BLaER1 treated with 17β-estradiol and CSF1 and Interleukin-3, amounts not matched to agents 10 nM and 100 nM (cell line): ENCODE data around the gene SUCLG2.

Experiments
- H3K27ac ChIP-seq, 11 experiments: shearing (Covaris generic); formaldehyde crosslinking; 2 replicates each; pipeline ENCODE4 v1.8.1; 2022
- H3K27me3 ChIP-seq, 11 experiments: shearing (Covaris generic); formaldehyde crosslinking; 2 replicates each; pipeline ENCODE4 v1.8.1; 2022
- H3K36me3 ChIP-seq, 11 experiments: shearing (Covaris generic); formaldehyde crosslinking; 2 replicates each; pipeline ENCODE4 v1.8.1; 2022
- H3K4me1 ChIP-seq, 10 experiments: shearing (Covaris generic); formaldehyde crosslinking; 2 replicates each; pipeline ENCODE4 v1.8.1; 2022
- H3K4me2 ChIP-seq, 11 experiments: shearing (Covaris generic); formaldehyde crosslinking; 2 replicates each; pipeline ENCODE4 v1.8.1; 2022
- H3K4me3 ChIP-seq, 10 experiments: shearing (Covaris generic); formaldehyde crosslinking; 2 replicates each; pipeline ENCODE4 v1.8.1; 2022
- H3K9ac ChIP-seq, 11 experiments: shearing (Covaris generic); formaldehyde crosslinking; 2 replicates each; pipeline ENCODE4 v1.8.1; 2022
- H3K9me3 ChIP-seq, 11 experiments: shearing (Covaris generic); formaldehyde crosslinking; replicated peaks in 1 of 11; 2 replicates each; pipeline ENCODE4 v1.8.1; 2022
- H4K20me1 ChIP-seq, 11 experiments: shearing (Covaris generic); formaldehyde crosslinking; 2 replicates each; pipeline ENCODE4 v1.8.1; 2022
- Cebpa-rat ChIP-seq, 11 experiments: shearing (Covaris generic); IDR thresholded peaks; 2 replicates each; pipeline ENCODE4 v1.8.1; 2022

The SUCLG2 gene

DNA sequence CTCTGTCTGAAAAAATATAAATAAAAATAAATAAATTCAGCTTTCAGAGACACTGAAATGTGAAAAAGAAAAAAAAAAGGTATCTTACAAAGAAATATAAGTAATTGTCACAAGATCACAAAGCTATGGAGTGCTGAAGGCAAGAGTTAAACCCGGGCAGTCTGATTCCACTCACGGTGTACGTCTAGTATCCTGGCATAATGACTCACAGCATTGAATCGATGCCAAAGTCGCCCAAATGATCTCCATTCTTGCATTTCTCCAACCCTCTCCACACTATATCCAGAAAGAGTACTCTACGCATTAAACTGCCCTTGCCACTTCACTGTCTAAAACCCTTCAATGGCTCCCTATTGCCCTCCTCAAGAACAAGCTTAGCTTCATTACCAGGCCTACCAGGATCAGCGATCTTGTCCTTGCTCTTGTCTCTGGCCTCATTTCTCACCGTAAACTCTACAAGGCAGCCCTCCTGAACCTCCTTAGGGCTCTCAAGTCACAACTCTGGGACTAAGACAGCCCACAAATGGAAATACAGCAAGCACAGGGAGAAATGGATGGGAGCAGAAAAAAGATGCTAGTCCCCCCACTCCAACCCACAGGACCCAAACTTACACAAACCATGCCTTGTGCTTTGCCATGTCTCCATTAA is 7.7 kb downstream of the SUCLG2 start:
- Histone ChIP-seq H3K4me1 (peaks cover 4 to 16% (median 12%) of the 10 kb centered on the region in 10 experiments; a peak in 16 of 20 replicates), H3K9ac (no peak overlapping the region), H3K27ac (no peak overlapping the region), H3K9me3 (peaks cover 0 to 7% (median 0%) of the 10 kb centered on the region in 11 experiments; a peak in 3 of 22 replicates), H3K36me3 (peaks cover 0 to 56% (median 7%) of the 10 kb centered on the region in 11 experiments; a peak in 11 of 22 replicates), H3K27me3 (no peaks in the 10 kb centered on the region), H3K4me2 (no peak overlapping the region), H3K4me3 (no peak overlapping the region), H4K20me1 (peaks cover 0 to 23% (median 0%) of the 10 kb centered on the region in 11 experiments; a peak in 5 of 22 replicates)
- TF ChIP-seq Cebpa-rat (IDR thresholded peaks at IDR 0.05), result no peak

DNA sequence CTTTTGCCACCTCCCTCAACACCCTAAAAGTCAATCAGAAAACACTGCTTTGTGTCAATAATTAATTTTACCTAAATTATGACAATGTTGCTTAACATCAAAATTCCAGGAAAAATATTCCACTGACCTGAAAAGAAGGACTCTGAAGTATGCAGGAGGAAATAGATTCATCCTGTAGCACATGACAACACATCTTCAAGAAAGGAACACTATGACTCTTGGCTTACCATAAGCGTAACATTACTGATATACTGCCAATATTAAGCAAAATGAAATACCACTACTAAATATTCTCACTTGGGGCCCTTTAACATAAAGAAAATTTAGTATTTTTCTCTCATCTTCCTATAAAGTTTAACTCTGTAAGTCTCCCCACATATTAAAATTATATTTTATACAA is 9.6 kb downstream of the SUCLG2 start:
- no peak for TF ChIP-seq Cebpa-rat (IDR thresholded peaks at IDR 0.05)
- Histone ChIP-seq H3K27me3 (no peaks in the 10 kb centered on the region), H3K9me3 (peaks cover 0 to 7% (median 0%) of the 10 kb centered on the region in 11 experiments; a peak in 3 of 22 replicates)

DNA sequence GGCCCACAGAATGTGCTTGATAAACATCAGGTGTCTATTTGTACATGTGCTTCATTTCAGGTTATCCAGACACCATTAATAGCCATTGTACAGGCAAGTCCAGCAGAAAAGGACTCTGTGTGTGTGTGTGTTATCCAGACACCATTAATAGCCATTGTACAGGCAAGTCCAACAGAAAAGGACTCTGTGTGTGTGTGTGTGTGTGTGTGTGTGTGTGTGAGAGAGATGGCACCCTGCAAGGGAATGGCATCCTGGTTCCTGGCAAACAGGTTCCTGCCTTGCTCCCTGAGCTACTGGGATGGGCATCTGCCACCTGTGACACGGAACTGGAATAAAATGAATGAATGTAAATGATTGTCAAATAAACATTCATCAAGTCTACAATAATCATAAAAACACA is 11.7 kb downstream of the SUCLG2 start:
- Histone ChIP-seq H4K20me1 (peaks cover 0 to 18% (median 0%) of the 10 kb centered on the region in 11 experiments; a peak in 4 of 22 replicates), H3K4me2 (no peak overlapping the region), H3K4me1 (no peaks in the 10 kb centered on the region), H3K27me3 (no peaks in the 10 kb centered on the region), H3K27ac (no peak overlapping the region), H3K36me3 (peaks cover 0 to 48% (median 7%) of the 10 kb centered on the region in 11 experiments; a peak in 11 of 22 replicates), H3K4me3 (no peak overlapping the region), H3K9me3 (peaks cover 0 to 7% (median 0%) of the 10 kb centered on the region in 11 experiments; a peak in 3 of 22 replicates), H3K9ac (no peak overlapping the region)
- TF ChIP-seq Cebpa-rat (IDR thresholded peaks at IDR 0.05), result no peak

More for the DNA sequence above, 9.6 kb downstream of the SUCLG2 start:
- Histone ChIP-seq H3K9ac (no peak overlapping the region), H3K36me3 (peaks cover 0 to 59% (median 7%) of the 10 kb centered on the region in 11 experiments; a peak in 11 of 22 replicates), H3K4me2 (no peak overlapping the region), H3K27ac (no peak overlapping the region), H4K20me1 (peaks cover 0 to 19% (median 0%) of the 10 kb centered on the region in 11 experiments; a peak in 4 of 22 replicates), H3K4me3 (no peak overlapping the region), H3K4me1 (peaks cover 0 to 2% (median 0%) of the 10 kb centered on the region in 10 experiments; a peak in 1 of 20 replicates)

DNA sequence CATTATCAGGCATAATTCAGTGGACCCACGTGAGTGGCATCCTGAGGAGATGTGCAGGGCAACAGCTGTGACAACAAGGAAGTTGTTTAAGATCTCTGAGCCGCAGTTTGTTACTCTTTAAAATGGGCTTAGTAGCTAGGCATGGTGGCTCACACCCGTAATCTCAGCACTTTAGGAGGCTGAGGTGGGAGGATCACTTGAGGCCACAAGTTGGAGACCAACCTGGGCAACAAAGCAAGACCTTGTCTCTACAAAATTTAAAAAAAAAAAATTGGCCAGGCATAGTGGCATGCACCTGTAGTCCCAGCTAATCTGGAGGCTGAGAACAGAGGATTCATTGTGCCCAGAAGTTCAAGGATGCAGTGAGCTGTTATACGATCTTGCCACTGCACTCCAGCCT is 12.2 kb downstream of the SUCLG2 start:
- Histone ChIP-seq H3K4me2 (no peak overlapping the region), H3K36me3 (peaks cover 0 to 48% (median 5%) of the 10 kb centered on the region in 11 experiments; a peak in 10 of 22 replicates), H3K27ac (no peak overlapping the region), H3K4me1 (no peaks in the 10 kb centered on the region), H3K4me3 (no peak overlapping the region), H3K9ac (no peak overlapping the region), H3K27me3 (no peaks in the 10 kb centered on the region), H4K20me1 (peaks cover 0 to 14% (median 0%) of the 10 kb centered on the region in 11 experiments; a peak in 4 of 22 replicates), H3K9me3 (peaks cover 0 to 7% (median 0%) of the 10 kb centered on the region in 11 experiments; a peak in 3 of 22 replicates)
- no peak for TF ChIP-seq Cebpa-rat (IDR thresholded peaks at IDR 0.05)

DNA sequence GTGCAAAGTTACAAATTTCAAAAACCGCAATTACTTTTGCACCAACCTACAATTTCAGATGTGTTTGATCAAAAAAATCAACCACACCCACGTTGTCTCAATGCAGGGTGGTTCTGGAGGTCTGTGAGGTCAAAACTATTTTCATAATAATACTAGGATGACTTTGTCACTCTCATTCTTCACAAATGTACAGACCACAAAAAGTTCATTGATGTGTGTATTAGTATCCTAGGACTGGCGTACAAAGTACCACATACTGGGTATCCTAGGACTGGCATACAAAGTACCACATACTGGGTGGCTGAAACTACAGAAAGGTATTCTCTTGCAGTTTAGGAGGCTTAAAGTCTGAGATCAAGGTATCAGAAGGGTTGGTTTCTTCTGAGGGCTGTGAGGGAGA is 13.0 kb downstream of the SUCLG2 start:
- Histone ChIP-seq H3K4me1 (no peaks in the 10 kb centered on the region), H3K27me3 (no peaks in the 10 kb centered on the region), H3K36me3 (peaks cover 0 to 48% (median 5%) of the 10 kb centered on the region in 11 experiments; a peak in 8 of 22 replicates), H3K4me2 (no peak overlapping the region), H3K4me3 (no peak overlapping the region), H3K9ac (no peak overlapping the region), H3K27ac (no peak overlapping the region), H4K20me1 (peaks cover 0 to 12% (median 0%) of the 10 kb centered on the region in 11 experiments; a peak in 4 of 22 replicates), H3K9me3 (0 out of 22 replicates have a peak, but pooled peaks cover 0 to under 1% (median 0%) of the 10 kb centered on the region in 11 experiments)
- no peak for TF ChIP-seq Cebpa-rat (IDR thresholded peaks at IDR 0.05)

DNA sequence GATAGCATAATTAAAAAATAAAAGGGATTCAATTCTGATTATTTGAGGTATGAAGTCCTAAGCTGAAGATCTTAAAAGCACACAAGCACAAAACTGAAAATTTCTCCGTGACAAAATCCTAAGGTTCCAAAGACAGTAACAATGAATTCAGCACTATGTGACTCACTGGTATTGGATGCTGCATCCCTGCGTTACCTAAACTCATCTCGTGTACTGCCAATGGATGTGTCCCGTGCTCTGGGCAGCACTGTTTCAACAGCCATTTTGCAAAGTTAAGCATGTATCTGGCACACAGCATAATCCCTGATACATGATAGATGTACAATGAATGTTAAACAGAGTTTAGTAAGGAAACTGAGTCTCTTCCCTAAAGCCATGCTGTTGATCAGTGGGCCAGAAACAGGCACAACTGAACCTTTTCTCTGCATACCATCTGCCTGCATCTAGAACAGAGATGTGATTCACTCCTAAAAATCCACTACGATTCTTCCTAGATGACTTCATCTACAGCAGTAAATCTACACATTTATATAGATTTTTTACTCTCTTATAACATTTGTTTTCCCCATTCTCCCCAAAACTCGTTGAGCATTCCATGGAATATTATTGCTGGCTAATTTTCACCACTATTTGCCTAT is 14.3 kb downstream of the SUCLG2 start:
- Histone ChIP-seq H3K4me2 (no peak overlapping the region), H3K4me1 (no peaks in the 10 kb centered on the region), H3K36me3 (peaks cover 0 to 52% (median 5%) of the 10 kb centered on the region in 11 experiments; a peak in 8 of 22 replicates), H3K27me3 (no peaks in the 10 kb centered on the region), H3K9me3 (no peaks in the 10 kb centered on the region), H3K27ac (no peak overlapping the region), H4K20me1 (peaks cover 0 to 12% (median 0%) of the 10 kb centered on the region in 11 experiments; a peak in 4 of 22 replicates), H3K4me3 (no peak overlapping the region), H3K9ac (no peak overlapping the region)
- no peak for TF ChIP-seq Cebpa-rat (IDR thresholded peaks at IDR 0.05)

DNA sequence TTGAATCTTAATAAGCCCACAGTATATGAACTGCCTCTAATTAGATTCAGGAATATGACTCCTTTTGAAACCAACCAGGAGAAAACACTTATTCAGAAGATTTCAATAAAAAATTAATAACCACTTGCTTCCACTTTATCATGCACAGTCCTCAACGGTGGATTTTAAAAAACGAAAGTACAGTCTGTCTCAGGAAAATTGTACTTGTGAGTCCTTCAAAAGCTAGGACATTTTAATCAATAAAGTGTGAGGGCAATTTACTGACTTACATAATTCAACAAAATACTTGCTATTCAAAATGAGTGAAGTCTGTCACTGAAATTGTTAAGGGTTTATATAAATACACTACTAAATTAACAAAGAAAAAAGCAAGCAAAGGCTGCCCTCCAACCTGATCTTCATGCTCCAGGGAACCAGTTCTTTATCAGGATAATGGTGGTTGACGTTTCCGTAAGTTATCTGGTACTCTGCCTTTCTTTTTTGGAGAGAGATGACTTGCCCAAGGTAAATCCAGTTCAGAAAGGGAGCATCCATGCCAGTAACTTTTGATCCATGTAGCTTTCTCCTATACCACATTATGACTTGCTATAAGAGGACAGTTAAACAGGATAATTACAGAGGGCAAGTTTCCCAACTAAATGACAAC is 17.0 kb downstream of the SUCLG2 start:
- peaks cover 0 to 19% (median 0%) of the 10 kb centered on the region in 11 experiments; a peak in 5 of 22 replicates for H4K20me1 ChIP-seq
- H3K27me3 ChIP-seq, result no peaks in the 10 kb centered on the region
- peaks cover 0 to 38% (median 0%) of the 10 kb centered on the region in 11 experiments; a peak in 6 of 22 replicates for H3K36me3 ChIP-seq
- no peak overlapping the region for H3K27ac ChIP-seq
- no peak overlapping the region for H3K4me2 ChIP-seq
- no peaks in the 10 kb centered on the region for H3K4me1 ChIP-seq
- no peak for TF ChIP-seq Cebpa-rat (IDR thresholded peaks at IDR 0.05)
- H3K9ac ChIP-seq, result no peak overlapping the region
- H3K4me3 ChIP-seq, result no peak overlapping the region
- no peaks in the 10 kb centered on the region for H3K9me3 ChIP-seq

DNA sequence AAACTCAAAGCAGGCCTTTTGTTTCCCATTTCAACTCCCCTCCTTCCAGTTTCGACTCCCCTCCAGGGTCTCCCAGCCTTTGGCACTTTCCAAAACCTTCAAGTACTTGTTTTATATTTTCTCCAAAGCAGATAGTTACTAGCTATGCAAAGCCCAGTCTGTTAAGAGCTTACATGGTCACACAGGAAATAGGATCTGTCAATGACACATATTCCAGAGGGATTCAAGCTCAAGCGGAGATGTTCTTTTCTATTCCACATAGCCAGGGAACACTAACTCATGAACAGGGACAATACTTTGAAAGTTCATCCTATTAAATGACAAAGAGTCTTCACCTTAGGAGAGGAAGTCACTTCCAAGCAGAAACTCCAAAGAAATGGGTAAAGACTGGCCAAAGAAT is 18.6 kb downstream of the SUCLG2 start:
- no peak overlapping the region for H3K9ac ChIP-seq
- no peak overlapping the region for H3K4me3 ChIP-seq
- no peak for TF ChIP-seq Cebpa-rat (IDR thresholded peaks at IDR 0.05)
- H3K36me3 ChIP-seq, result peaks cover 0 to 26% (median 0%) of the 10 kb centered on the region in 11 experiments; a peak in 6 of 22 replicates
- H4K20me1 ChIP-seq, result peaks cover 0 to 32% (median 0%) of the 10 kb centered on the region in 11 experiments; a peak in 6 of 22 replicates
- no peak overlapping the region for H3K27ac ChIP-seq
- H3K27me3 ChIP-seq, result no peaks in the 10 kb centered on the region
- H3K4me2 ChIP-seq, result no peak overlapping the region
- H3K4me1 ChIP-seq, result peaks cover 0 to 7% (median 0%) of the 10 kb centered on the region in 10 experiments; a peak in 2 of 20 replicates
- H3K9me3 ChIP-seq, result no peaks in the 10 kb centered on the region
